Measurements from ENCODE around the gene CFP. TPM values are rescaled to one million over a fixed set of nuclear protein-coding genes. Genes with fewer than 3 reads are reported as not detected.

Gene CFP
- total and polyA plus RNA-seq, 2 experiments from 2014 or later = 0.09 to 0.13 TPM

- H3K9me3 ChIP-seq (ENCODE audit: low read depth) = no peaks in the 10 kb centered on the region
Measured at GRCh38 chrX:47645530-47645929, 15.8 kb upstream of the CFP start.

GRCh38 chrX:47644557-47645091 is 14.9 kb upstream of the CFP start:
- TF ChIP-seq CTCF (IDR thresholded peaks at IDR 0.05; ENCODE audit: low read depth, low read length) = peak; percentile 55
- no peaks in the 10 kb centered on the region for H3K9me3 ChIP-seq (ENCODE audit: low read depth)
- H3K36me3 ChIP-seq = peaks cover 10% of the 10 kb centered on the region
- no peaks in the 10 kb centered on the region for H3K4me1 ChIP-seq (ENCODE audit: low read depth)
- no peak overlapping the region for H3K4me3 ChIP-seq
- peak; percentile 54 to 61 for DNase-seq (ENCODE audit: low read depth in 1 of 2, low spot score in 1 of 2)
- H3K27ac ChIP-seq = peak overlapping the region; percentile 60
- H3K27me3 ChIP-seq = no peaks in the 10 kb centered on the region

More at GRCh38 chrX:47645530-47645929, 15.8 kb upstream of the CFP start:
- DNase-seq (ENCODE audit: low read depth in 1 of 2, low spot score in 1 of 2) = peak in 1 of 2 donors; percentile 43
- no peak for TF ChIP-seq CTCF (IDR thresholded peaks at IDR 0.05; ENCODE audit: low read depth, low read length)
- no peak overlapping the region for H3K4me3 ChIP-seq
- no peaks in the 10 kb centered on the region for H3K27me3 ChIP-seq
- H3K4me1 ChIP-seq (ENCODE audit: low read depth) = no peaks in the 10 kb centered on the region
- H3K27ac ChIP-seq = no peak overlapping the region
- H3K36me3 ChIP-seq = peaks cover 3% of the 10 kb centered on the region

- Histone ChIP-seq H3K36me3 (peaks cover 12% of the 10 kb centered on the region), H3K4me3 (no peak overlapping the region), H3K9me3 (ENCODE audit: low read depth) (no peaks in the 10 kb centered on the region), H3K27ac (peak overlapping the region; percentile 60), H3K27me3 (no peaks in the 10 kb centered on the region), H3K4me1 (ENCODE audit: low read depth) (no peaks in the 10 kb centered on the region)
- DNase-seq (ENCODE audit: low read depth in 1 of 2, low spot score in 1 of 2) = peak; percentile 51 to 55
- TF ChIP-seq CTCF (IDR thresholded peaks at IDR 0.05; ENCODE audit: low read depth, low read length) = peak; percentile 55
Measured at GRCh38 chrX:47643926-47644325, 14.2 kb upstream of the CFP start.

- no peaks in the 10 kb centered on the region for H3K27me3 ChIP-seq
- no peaks in the 10 kb centered on the region for H3K9me3 ChIP-seq (ENCODE audit: low read depth)
- no peak overlapping the region for H3K4me3 ChIP-seq
- no peak for TF ChIP-seq CTCF (IDR thresholded peaks at IDR 0.05; ENCODE audit: low read depth, low read length)
- no peak for DNase-seq (ENCODE audit: low read depth in 1 of 2, low spot score in 1 of 2)
- peaks cover 12% of the 10 kb centered on the region for H3K36me3 ChIP-seq
- no peaks in the 10 kb centered on the region for H3K4me1 ChIP-seq (ENCODE audit: low read depth)
- H3K27ac ChIP-seq = no peak overlapping the region
Measured at GRCh38 chrX:47638816-47639215, 9.1 kb upstream of the CFP start.

- no peaks in the 10 kb centered on the region for H3K27me3 ChIP-seq
- TF ChIP-seq CTCF (IDR thresholded peaks at IDR 0.05; ENCODE audit: low read depth, low read length) = no peak
- peak; percentile 20 to 39 for DNase-seq (ENCODE audit: low read depth in 1 of 2, low spot score in 1 of 2)
- H3K9me3 ChIP-seq (ENCODE audit: low read depth) = no peaks in the 10 kb centered on the region
- H3K27ac ChIP-seq = no peak overlapping the region
- no peaks in the 10 kb centered on the region for H3K4me1 ChIP-seq (ENCODE audit: low read depth)
- H3K36me3 ChIP-seq = peaks cover 12% of the 10 kb centered on the region
- no peak overlapping the region for H3K4me3 ChIP-seq
Measured at GRCh38 chrX:47637546-47638195, 7.9 kb upstream of the CFP start.
